Smooth muscle cell (in vitro differentiated cells): ENCODE measurements around the gene BRINP1. TPM values are rescaled to one million over a fixed set of nuclear protein-coding genes. Genes with fewer than 3 reads are reported as not detected.

Experiments
- DNase-seq: peaks from one replicate; lab custom pipeline; 2025; ENCODE audit not compliant: unreplicated experiment; lab: John Stamatoyannopoulos, UW
- H2AFZ ChIP-seq: fragments of 200-600 bp; sonication (generic); 2 replicates; pipeline ENCODE4 v1.6.0; 2016; ENCODE audit warnings: antibody characterized with exemption, low read depth, mild to moderate bottlenecking
- H3F3A ChIP-seq: fragments of 200-600 bp; sonication (generic); 2 replicates; pipeline ENCODE4 v1.6.0; 2017; ENCODE audit warnings: antibody characterized with exemption, low read depth
- H3K27ac ChIP-seq: fragments of 200-600 bp; sonication (generic); 2 replicates; pipeline ENCODE4 v1.5.1; 2016; ENCODE audit warnings: low read depth, mild to moderate bottlenecking
- H3K27me3 ChIP-seq: fragments of 200-600 bp; sonication (generic); 2 replicates; pipeline ENCODE4 v1.6.1; 2016; ENCODE audit warnings: low read depth, mild to moderate bottlenecking
- H3K36me3 ChIP-seq: fragments of 200-600 bp; sonication (generic); 2 replicates; pipeline ENCODE4 v1.5.1; 2016; ENCODE audit warnings: low read depth
- H3K4me1 ChIP-seq: fragments of 200-600 bp; sonication (generic); 2 replicates; pipeline ENCODE4 v1.5.1; 2016; ENCODE audit warnings: low read depth
- H3K4me2 ChIP-seq: fragments of 200-600 bp; sonication (generic); 2 replicates; pipeline ENCODE4 v1.6.0; 2016; ENCODE audit warnings: mild to moderate bottlenecking
- H3K4me3 ChIP-seq: fragments of 200-600 bp; sonication (generic); 2 replicates; pipeline ENCODE4 v1.5.1; 2016; ENCODE audit warnings: mild to moderate bottlenecking
- H3K79me2 ChIP-seq: fragments of 200-600 bp; sonication (generic); 2 replicates; pipeline ENCODE4 v1.6.0; 2016; ENCODE audit warnings: low read depth, mild to moderate bottlenecking
- H3K9ac ChIP-seq: fragments of 200-600 bp; sonication (generic); 2 replicates; pipeline ENCODE4 v1.6.0; 2016; ENCODE audit warnings: low read depth
- H3K9me3 ChIP-seq: fragments of 200-600 bp; sonication (generic); replicated peaks from 2 replicates; pipeline ENCODE4 v1.5.1; 2016; ENCODE audit warnings: low read depth
- H4K20me1 ChIP-seq: fragments of 200-600 bp; sonication (generic); 2 replicates; pipeline ENCODE4 v1.6.0; 2016; ENCODE audit warnings: low read depth
- whole genome bisulfite sequencing: methylation state at CpG from one replicate; pipeline ENCODE4 v1.1.7; 2016; ENCODE audit warnings: low lambda C conversion rate; 5-methylcytosine and 5-hydroxymethylcytosine counted together
- polyA plus RNA-seq: library from polyadenylated mRNA; unstranded; fragments of >200 nt; fragmentation: Nextera tagmentation; extraction: Ambion mirVana; gene quantifications from 2 replicates; pipeline ENCODE4 v1.2.1, GENCODE V29; 2016
- total RNA-seq: library from RNA; depleted of rRNA; stranded (reverse); fragments of >200 nt; gene quantifications from 2 replicates; pipeline ENCODE4 v1.2.3, GENCODE V29; 2014
- TF ChIP-seq, protein P1 (sequence below): fragments of 200-600 bp; sonication (generic); IDR thresholded peaks from 2 replicates; pipeline ENCODE4 v1.5.1; 2017; ENCODE audit warnings: borderline replicate concordance, mild to moderate bottlenecking, antibody characterized with exemption; ENCODE audit not compliant: insufficient read depth, poor library complexity, severe bottlenecking

The BRINP1 gene
- total and polyA plus RNA-seq, 2 experiments from 2014 or later: 0.19 to 0.45 TPM

DNA sequence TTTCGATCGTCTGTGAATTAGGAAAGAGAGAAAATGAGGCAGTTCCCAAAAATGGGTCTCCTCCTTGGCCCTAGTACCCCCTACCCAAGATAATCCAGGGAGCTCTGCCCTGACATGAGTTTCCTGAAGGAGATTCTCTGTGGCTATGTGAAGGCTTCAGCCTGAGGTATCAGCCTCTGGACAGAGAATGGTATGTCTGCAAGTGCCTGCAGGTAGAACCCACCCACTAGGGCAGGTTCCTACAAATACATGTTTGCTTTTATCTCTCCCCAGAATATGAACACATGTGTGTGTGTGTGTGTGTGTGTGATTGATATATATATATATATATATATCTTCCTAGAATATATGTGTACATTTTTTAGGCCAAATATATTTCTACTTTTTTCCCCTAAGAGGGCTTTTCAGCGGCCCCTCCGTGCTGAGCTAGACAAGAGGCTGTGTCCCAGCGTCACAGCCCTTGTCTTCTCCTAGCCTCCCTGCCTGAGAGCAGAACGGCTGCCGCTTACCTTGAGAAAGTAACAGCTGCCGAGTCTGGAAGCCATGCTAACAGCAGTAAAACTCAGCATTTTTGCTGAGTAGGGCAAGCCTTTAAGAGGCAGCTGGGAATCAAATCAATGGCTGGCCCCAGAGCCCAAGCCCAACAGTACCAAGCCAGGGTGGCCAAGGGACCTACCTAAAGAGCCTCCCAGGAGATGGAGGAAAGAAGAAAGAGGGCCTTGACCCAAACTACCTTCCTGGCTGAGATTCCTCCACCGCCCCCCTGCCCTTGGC lies 2.1 kb downstream of the BRINP1 start:
- no peak overlapping the region for H3K9ac ChIP-seq
- no peaks in the 10 kb centered on the region for H3F3A ChIP-seq
- H3K27ac ChIP-seq: no peak overlapping the region
- no peak overlapping the region for H3K4me2 ChIP-seq
- no peaks in the 10 kb centered on the region for H3K79me2 ChIP-seq
- H3K4me1 ChIP-seq: peaks cover 12% of the 10 kb centered on the region
- no peak overlapping the region for H3K4me3 ChIP-seq
- H3K36me3 ChIP-seq: no peaks in the 10 kb centered on the region
- TF ChIP-seq, protein P1, sequence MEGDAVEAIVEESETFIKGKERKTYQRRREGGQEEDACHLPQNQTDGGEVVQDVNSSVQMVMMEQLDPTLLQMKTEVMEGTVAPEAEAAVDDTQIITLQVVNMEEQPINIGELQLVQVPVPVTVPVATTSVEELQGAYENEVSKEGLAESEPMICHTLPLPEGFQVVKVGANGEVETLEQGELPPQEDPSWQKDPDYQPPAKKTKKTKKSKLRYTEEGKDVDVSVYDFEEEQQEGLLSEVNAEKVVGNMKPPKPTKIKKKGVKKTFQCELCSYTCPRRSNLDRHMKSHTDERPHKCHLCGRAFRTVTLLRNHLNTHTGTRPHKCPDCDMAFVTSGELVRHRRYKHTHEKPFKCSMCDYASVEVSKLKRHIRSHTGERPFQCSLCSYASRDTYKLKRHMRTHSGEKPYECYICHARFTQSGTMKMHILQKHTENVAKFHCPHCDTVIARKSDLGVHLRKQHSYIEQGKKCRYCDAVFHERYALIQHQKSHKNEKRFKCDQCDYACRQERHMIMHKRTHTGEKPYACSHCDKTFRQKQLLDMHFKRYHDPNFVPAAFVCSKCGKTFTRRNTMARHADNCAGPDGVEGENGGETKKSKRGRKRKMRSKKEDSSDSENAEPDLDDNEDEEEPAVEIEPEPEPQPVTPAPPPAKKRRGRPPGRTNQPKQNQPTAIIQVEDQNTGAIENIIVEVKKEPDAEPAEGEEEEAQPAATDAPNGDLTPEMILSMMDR: no peak
- H4K20me1 ChIP-seq: no peaks in the 10 kb centered on the region
- no peak overlapping the region for H2AFZ ChIP-seq
- peaks cover 52% of the 10 kb centered on the region for H3K27me3 ChIP-seq
- H3K9me3 ChIP-seq: no peaks in the 10 kb centered on the region
- no peak for DNase-seq
- 72% methylated on average over 9 of the region's 9 CpGs for WGBS

DNA sequence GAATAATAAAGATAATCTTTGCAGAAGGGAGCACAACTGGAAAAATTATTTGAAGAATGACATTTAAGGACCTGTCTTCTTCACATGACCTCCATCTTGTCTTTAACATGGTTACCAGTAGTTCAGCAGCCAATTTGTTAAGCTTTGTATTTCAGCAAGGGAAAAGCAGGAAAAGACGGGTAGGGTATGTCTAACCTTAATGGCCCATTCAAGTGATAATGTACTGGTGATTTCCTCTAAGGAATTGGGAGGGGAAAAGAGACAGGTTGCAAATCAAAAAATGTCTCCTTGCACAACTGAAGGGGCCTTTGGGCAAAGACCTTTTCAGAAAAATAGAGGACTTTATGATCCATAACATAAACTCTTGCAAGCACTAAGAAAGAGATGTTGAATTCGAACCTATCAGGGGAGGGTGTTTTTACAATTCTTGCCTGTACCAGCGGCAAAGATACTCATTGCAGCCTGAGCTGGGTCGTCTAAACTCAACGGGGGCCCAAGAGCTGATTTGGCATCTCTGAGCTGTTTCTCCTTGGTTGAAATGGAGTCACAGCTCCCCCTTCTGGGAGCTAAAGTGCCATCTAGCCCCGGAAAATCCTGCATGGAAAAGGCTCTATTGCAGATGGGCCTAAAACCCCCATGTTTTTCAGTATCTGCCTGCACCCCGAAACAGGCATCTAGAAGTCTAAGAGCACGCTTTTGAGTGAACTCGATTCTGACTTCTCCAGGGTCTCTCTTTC lies 3.8 kb downstream of the BRINP1 start:
- H3K79me2 ChIP-seq: no peaks in the 10 kb centered on the region
- H3K9ac ChIP-seq: no peak overlapping the region
- no peak overlapping the region for H3K4me2 ChIP-seq
- H4K20me1 ChIP-seq: no peaks in the 10 kb centered on the region
- no peaks in the 10 kb centered on the region for H3K9me3 ChIP-seq
- no peaks in the 10 kb centered on the region for H3K36me3 ChIP-seq
- no peaks in the 10 kb centered on the region for H3F3A ChIP-seq
- TF ChIP-seq, protein P1: peak; percentile 74
- H3K4me3 ChIP-seq: no peak overlapping the region
- H3K27me3 ChIP-seq: peaks cover 59% of the 10 kb centered on the region
- DNase-seq: no peak
- no peak overlapping the region for H2AFZ ChIP-seq
- no peak overlapping the region for H3K27ac ChIP-seq
- WGBS: 8% methylated on average over 9 of the region's 9 CpGs
- peaks cover 12% of the 10 kb centered on the region for H3K4me1 ChIP-seq

DNA sequence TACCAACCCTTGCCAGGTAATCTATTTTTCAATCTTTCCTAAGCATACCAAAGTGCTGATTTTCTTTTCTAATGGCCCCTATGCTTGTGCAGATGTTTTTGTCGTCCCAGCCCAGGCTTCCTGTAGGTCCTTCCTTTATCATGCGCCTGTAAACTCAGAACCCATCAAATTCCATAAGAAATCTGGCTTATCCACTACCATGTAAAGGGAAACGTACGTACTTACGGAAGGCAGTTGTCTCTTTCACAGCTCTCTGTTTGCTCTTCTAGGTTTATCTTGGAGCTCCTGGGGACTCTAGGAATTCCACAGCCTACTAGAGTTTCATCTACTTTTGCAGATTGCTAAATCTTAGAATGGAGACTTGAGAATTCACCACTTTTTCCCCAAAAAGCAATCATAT lies 9.0 kb downstream of the BRINP1 start:
- TF ChIP-seq, protein P1: no peak
- Histone ChIP-seq H4K20me1 (no peaks in the 10 kb centered on the region), H2AFZ (no peak overlapping the region), H3K4me2 (no peak overlapping the region), H3K27ac (no peak overlapping the region), H3F3A (no peaks in the 10 kb centered on the region), H3K79me2 (no peaks in the 10 kb centered on the region), H3K9me3 (no peaks in the 10 kb centered on the region), H3K9ac (no peak overlapping the region), H3K4me3 (no peak overlapping the region), H3K36me3 (no peaks in the 10 kb centered on the region), H3K27me3 (peaks cover 33% of the 10 kb centered on the region), H3K4me1 (no peaks in the 10 kb centered on the region)
- WGBS: 53% methylated on average over 5 of the region's 5 CpGs
- no peak for DNase-seq
